ENCODE results near the gene ARMC5.

GRCh38 chr16:31471875-31472708, 12.8 kb downstream of the ARMC5 start, which contains the start of gene TGFB1I1:
- no peak for TF ChIP-seq POLR2A (IDR thresholded peaks at IDR 0.05)
- TF ChIP-seq, protein P1, sequence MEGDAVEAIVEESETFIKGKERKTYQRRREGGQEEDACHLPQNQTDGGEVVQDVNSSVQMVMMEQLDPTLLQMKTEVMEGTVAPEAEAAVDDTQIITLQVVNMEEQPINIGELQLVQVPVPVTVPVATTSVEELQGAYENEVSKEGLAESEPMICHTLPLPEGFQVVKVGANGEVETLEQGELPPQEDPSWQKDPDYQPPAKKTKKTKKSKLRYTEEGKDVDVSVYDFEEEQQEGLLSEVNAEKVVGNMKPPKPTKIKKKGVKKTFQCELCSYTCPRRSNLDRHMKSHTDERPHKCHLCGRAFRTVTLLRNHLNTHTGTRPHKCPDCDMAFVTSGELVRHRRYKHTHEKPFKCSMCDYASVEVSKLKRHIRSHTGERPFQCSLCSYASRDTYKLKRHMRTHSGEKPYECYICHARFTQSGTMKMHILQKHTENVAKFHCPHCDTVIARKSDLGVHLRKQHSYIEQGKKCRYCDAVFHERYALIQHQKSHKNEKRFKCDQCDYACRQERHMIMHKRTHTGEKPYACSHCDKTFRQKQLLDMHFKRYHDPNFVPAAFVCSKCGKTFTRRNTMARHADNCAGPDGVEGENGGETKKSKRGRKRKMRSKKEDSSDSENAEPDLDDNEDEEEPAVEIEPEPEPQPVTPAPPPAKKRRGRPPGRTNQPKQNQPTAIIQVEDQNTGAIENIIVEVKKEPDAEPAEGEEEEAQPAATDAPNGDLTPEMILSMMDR (IDR thresholded peaks at IDR 0.05): no peak
